GM23338 (cell line): ENCODE data around the gene TPH1. TPM values are rescaled to one million over a fixed set of nuclear protein-coding genes. Genes with fewer than 3 reads are reported as not detected.

Experiments
- ATAC-seq: fragments of 200-7000 bp; cut with Tn5 transposase; 3 replicates; pipeline ENCODE4 v1.9.1; 2020
- DNase-seq: peaks from one replicate; pipeline ENCODE4 v3.0.0-alpha.2; 2015; ENCODE audit warnings: low spot score
- H2AFZ ChIP-seq: fragments of 200-600 bp; sonication (generic); 2 replicates; pipeline ENCODE4 v1.8.0; 2016; ENCODE audit warnings: antibody characterized with exemption, mild to moderate bottlenecking, moderate library complexity
- H3F3A ChIP-seq: fragments of 200-600 bp; sonication (generic); replicated peaks from 2 replicates; pipeline ENCODE4 v1.8.0; 2017; ENCODE audit warnings: antibody characterized with exemption, mixed run types, low read depth
- H3K27ac ChIP-seq: fragments of 200-600 bp; sonication (generic); 2 replicates; pipeline ENCODE4 v1.6.1; 2016; ENCODE audit warnings: low read depth
- H3K27me3 ChIP-seq: fragments of 200-600 bp; sonication (generic); 2 replicates; pipeline ENCODE4 v1.8.0; 2016; ENCODE audit warnings: mild to moderate bottlenecking, mixed run types, moderate library complexity; ENCODE audit not compliant: insufficient read depth
- H3K36me3 ChIP-seq: fragments of 200-600 bp; sonication (generic); 2 replicates; pipeline ENCODE4 v1.8.0; 2016; ENCODE audit warnings: mild to moderate bottlenecking; ENCODE audit not compliant: insufficient read depth
- H3K4me1 ChIP-seq: fragments of 200-600 bp; sonication (generic); 2 replicates; pipeline ENCODE4 v1.8.0; 2016; ENCODE audit warnings: mild to moderate bottlenecking, moderate library complexity; ENCODE audit not compliant: insufficient read depth
- H3K4me2 ChIP-seq: fragments of 200-600 bp; sonication (generic); 2 replicates; pipeline ENCODE4 v1.7.1; 2017; ENCODE audit warnings: mixed run types
- H3K4me3 ChIP-seq: fragments of 200-600 bp; sonication (generic); 2 replicates; pipeline ENCODE4 v1.6.1; 2016; ENCODE audit warnings: mixed run types
- H3K79me2 ChIP-seq: fragments of 200-600 bp; sonication (generic); replicated peaks from 2 replicates; pipeline ENCODE4 v1.8.0; 2017; ENCODE audit warnings: mild to moderate bottlenecking; ENCODE audit not compliant: insufficient read depth
- H3K9me2 ChIP-seq: fragments of 200-600 bp; sonication (generic); 2 replicates; pipeline ENCODE4 v1.8.0; 2017; ENCODE audit not compliant: insufficient read depth
- H4K20me1 ChIP-seq: fragments of 200-600 bp; sonication (generic); replicated peaks from 2 replicates; pipeline ENCODE4 v1.8.0; 2017; ENCODE audit warnings: mild to moderate bottlenecking; ENCODE audit not compliant: insufficient read depth
- H3K27ac Mint-ChIP-seq: 2 replicates; pipeline ENCODE4 v1.8.0; 2020; ENCODE audit warnings: inconsistent platforms, mild to moderate bottlenecking, moderate library complexity, mixed read lengths
- H3K27me3 Mint-ChIP-seq: 3 replicates; pipeline ENCODE4 v1.8.0; 2022; ENCODE audit warnings: low read depth, mild to moderate bottlenecking, moderate library complexity, mixed read lengths, inconsistent platforms; ENCODE audit not compliant: insufficient read depth, poor library complexity
- H3K36me3 Mint-ChIP-seq: 3 replicates; pipeline ENCODE4 v1.8.0; 2021; ENCODE audit warnings: low read depth, mild to moderate bottlenecking, inconsistent platforms, moderate library complexity, mixed read lengths
- H3K4me1 Mint-ChIP-seq: 3 replicates; pipeline ENCODE4 v1.8.0; 2020; ENCODE audit warnings: mild to moderate bottlenecking, inconsistent platforms, mixed read lengths
- H3K4me3 Mint-ChIP-seq: 3 replicates; pipeline ENCODE4 v1.8.0; 2021; ENCODE audit warnings: moderate library complexity, mild to moderate bottlenecking, inconsistent platforms, mixed read lengths
- H3K9me3 Mint-ChIP-seq: 3 replicates; pipeline ENCODE4 v1.8.0; 2020; ENCODE audit warnings: moderate library complexity, mild to moderate bottlenecking, inconsistent platforms, mixed read lengths
- CREB1 ChIP-seq: fragments of 250-450 bp; sonication (Bioruptor Pico); IDR thresholded peaks from 2 replicates; pipeline ENCODE4 v1.5.0; 2020; ENCODE audit warnings: low read depth, mild to moderate bottlenecking, moderate library complexity
- CTCF ChIP-seq, 2 experiments: fragments of 200-600 bp in 1 of 2; sonication (generic) in 1 of 2; conservative IDR thresholded peaks; 2 replicates each; pipeline versions ENCODE4 v1.5.1 to v1.6.1; 2016 to 2017; ENCODE audit warnings: antibody characterized with exemption in 2 of 2, low read depth in 2 of 2, mild to moderate bottlenecking in 2 of 2, moderate library complexity in 1 of 2
- ETS1 ChIP-seq: IDR thresholded peaks from 2 replicates; pipeline ENCODE4 v1.6.1; 2016; ENCODE audit warnings: antibody characterized with exemption
- EZH2 ChIP-seq: fragments of 200-600 bp; sonication (generic); IDR thresholded peaks from one replicate; pipeline ENCODE4 v1.8.0; 2017; ENCODE audit warnings: antibody characterized with exemption, mild to moderate bottlenecking, low read depth; ENCODE audit not compliant: unreplicated experiment
- EZH2phosphoT487 ChIP-seq: fragments of 200-600 bp; sonication (generic); IDR thresholded peaks from one replicate; pipeline ENCODE4 v1.8.1; 2018; ENCODE audit warnings: antibody characterized with exemption; ENCODE audit not compliant: unreplicated experiment
- JUNB ChIP-seq: IDR thresholded peaks from one replicate; pipeline ENCODE4 v1.6.1; 2016; ENCODE audit warnings: antibody characterized with exemption; ENCODE audit not compliant: unreplicated experiment
- NANOG ChIP-seq: IDR thresholded peaks from 2 replicates; pipeline ENCODE4 v1.6.1; 2016; ENCODE audit warnings: antibody characterized with exemption, borderline replicate concordance
- POLR2AphosphoS5 ChIP-seq: IDR thresholded peaks from 2 replicates; pipeline ENCODE4 v1.6.1; 2016; ENCODE audit warnings: antibody characterized with exemption, low read depth
- REST ChIP-seq: IDR thresholded peaks from one replicate; pipeline ENCODE4 v1.6.1; 2018; ENCODE audit warnings: antibody characterized with exemption; ENCODE audit not compliant: unreplicated experiment
- STAT1 ChIP-seq: IDR thresholded peaks from one replicate; pipeline ENCODE4 v1.6.1; 2016; ENCODE audit warnings: antibody characterized with exemption; ENCODE audit not compliant: unreplicated experiment
- ZNF114 ChIP-seq: fragments of 250-450 bp; sonication (Bioruptor Pico); IDR thresholded peaks from 2 replicates; pipeline ENCODE4 v1.5.0; 2020; ENCODE audit warnings: mild to moderate bottlenecking, moderate library complexity
- ZNF331 ChIP-seq: fragments of 250-450 bp; sonication (Bioruptor Pico); IDR thresholded peaks from 2 replicates; pipeline ENCODE4 v1.5.0; 2020; ENCODE audit warnings: low read depth, mild to moderate bottlenecking, moderate library complexity
- ZNF462 ChIP-seq: fragments of 250-450 bp; sonication (Bioruptor Pico); IDR thresholded peaks from 2 replicates; pipeline ENCODE4 v1.5.0; 2020; ENCODE audit warnings: mild to moderate bottlenecking, moderate library complexity
- polyA plus RNA-seq: library from polyadenylated mRNA; unstranded; fragments of >200 nt; fragmentation: Nextera tagmentation; extraction: Ambion mirVana; gene quantifications from 2 replicates; pipeline ENCODE4 v1.2.1, GENCODE V29; 2016
- total RNA-seq: library from RNA; depleted of rRNA; stranded (reverse); fragments of >200 nt; shearing (Covaris generic); gene quantifications from 2 replicates; pipeline ENCODE4 v1.2.3, GENCODE V29; 2014

Gene TPH1
- total and polyA plus RNA-seq, 2 experiments from 2014 or later, result 0.07 to 0.13 TPM

- H3K27ac Mint-ChIP-seq, result no peak overlapping the region
- no peaks in the 10 kb centered on the region for H3K4me1 Mint-ChIP-seq
- no peaks in the 10 kb centered on the region for H3K27me3 Mint-ChIP-seq
- Histone ChIP-seq H2AFZ (no peak overlapping the region), H3K27me3 (no peaks in the 10 kb centered on the region), H3K4me2 (no peak overlapping the region), H3K36me3 (no peaks in the 10 kb centered on the region), H3K27ac (no peak overlapping the region), H3K4me3 (no peak overlapping the region), H3K9me2 (no peaks in the 10 kb centered on the region; the same call in 1 of the 2 replicates), H3F3A (no peaks in the 10 kb centered on the region), H3K4me1 (no peaks in the 10 kb centered on the region), H4K20me1 (no peaks in the 10 kb centered on the region; the same call in 1 of the 2 replicates), H3K79me2 (no peaks in the 10 kb centered on the region)
- ATAC-seq (no peak), DNase-seq (no peak)
- no peaks in the 10 kb centered on the region for H3K36me3 Mint-ChIP-seq
- no peak overlapping the region for H3K4me3 Mint-ChIP-seq
- H3K9me3 Mint-ChIP-seq, result no peaks in the 10 kb centered on the region; the same call in 2 of the 3 replicates
- no peak for TF ChIP-seq REST
- no peak for TF ChIP-seq JUNB
- no peak for TF ChIP-seq POLR2AphosphoS5
- no peak for TF ChIP-seq ZNF462 (CRISPR knock-in tag)
- TF ChIP-seq ZNF114 (CRISPR knock-in tag), result no peak
- TF ChIP-seq CREB1 (CRISPR knock-in tag), result no peak
- no peak for TF ChIP-seq CTCF (conservative IDR thresholded peaks at IDR 0.05; ENCODE audit: low read depth in 2 of 2)
- no peak for TF ChIP-seq ZNF331 (CRISPR knock-in tag)
- TF ChIP-seq NANOG, result no peak
- no peak for TF ChIP-seq STAT1
- no peak for TF ChIP-seq ETS1
- TF ChIP-seq EZH2phosphoT487, result no peak
- no peak for TF ChIP-seq EZH2
Measured at GRCh38 chr11:18056561-18057181, 10.6 kb upstream of the TPH1 start.
